ENCODE measurements around the gene ADIG.

The ADIG gene

DNA sequence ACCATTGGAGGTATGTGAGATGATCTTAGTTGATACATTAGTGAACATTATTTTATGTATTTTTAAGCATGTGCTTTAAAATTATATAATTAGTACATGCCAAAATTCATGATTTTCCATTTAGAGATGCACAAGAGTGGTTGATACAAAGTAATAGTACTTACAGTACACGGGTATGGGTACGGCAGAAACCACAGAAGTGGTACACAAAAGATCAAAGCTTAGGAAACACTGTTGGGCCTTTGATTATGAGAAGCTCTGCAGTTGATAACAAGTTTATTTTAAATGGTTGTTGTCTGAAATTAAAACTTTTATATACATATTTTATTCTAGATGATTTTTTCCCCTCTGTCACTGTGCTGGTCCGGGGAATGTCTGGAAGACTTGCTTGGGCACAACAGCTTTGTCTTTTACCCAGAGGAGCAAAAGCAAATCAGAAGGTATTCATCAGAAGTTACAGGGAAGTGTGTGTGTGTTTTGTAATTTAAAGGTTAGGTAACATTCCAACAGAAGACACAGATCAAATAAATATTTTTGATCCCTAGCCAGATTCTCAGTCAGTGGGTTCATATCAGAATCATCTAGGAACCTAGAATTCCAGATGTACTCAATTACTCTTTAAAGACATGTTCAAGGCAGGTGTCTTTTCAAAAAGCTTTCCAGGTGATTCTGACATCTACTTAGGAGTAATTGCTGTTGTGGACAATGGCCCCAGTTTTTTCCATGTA, 32.5 kb upstream of the ADIG start:
- no peak overlapping the region for H3K27ac ChIP-seq
- no peak overlapping the region for H3K9ac ChIP-seq
- H3K9me3 ChIP-seq (replicated peaks in 1 of 11), result no peaks in the 10 kb centered on the region
- H3K36me3 ChIP-seq, result peaks cover 94 to 100% (median 98%) of the 10 kb centered on the region in 11 experiments
- no peak overlapping the region for H3K4me3 ChIP-seq
- no peaks in the 10 kb centered on the region for H3K27me3 ChIP-seq
- no peaks in the 10 kb centered on the region for H3K4me1 ChIP-seq
- TF ChIP-seq Cebpa-rat (IDR thresholded peaks at IDR 0.05), result no peak
- no peak overlapping the region for H3K4me2 ChIP-seq
- peaks cover 0 to 3% (median 0%) of the 10 kb centered on the region in 11 experiments; a peak in 1 of 22 replicates for H4K20me1 ChIP-seq

DNA sequence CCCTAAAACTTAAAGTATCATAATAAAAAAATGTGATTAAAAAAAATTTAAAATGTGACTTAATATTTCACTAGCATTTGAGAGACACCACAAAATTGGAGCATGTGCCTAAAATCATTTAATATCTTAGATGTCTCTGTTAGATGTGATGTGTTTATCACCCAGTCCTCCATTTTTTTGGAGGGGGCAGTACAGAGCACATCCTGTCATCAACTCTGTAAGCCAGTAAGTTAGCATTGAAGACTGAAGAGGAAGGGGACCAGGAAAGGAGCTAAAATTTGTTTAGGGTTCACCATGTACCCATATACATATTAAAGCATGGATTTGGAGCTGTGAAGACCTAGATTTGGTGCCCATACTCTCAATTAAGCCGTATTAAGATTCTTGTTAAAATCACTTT, 30.7 kb upstream of the ADIG start:
- Histone ChIP-seq H3K27me3 (no peaks in the 10 kb centered on the region), H3K9ac (no peak overlapping the region), H3K4me3 (no peak overlapping the region), H4K20me1 (0 out of 22 replicates have a peak, but pooled peaks cover 0 to 7% (median 0%) of the 10 kb centered on the region in 11 experiments), H3K36me3 (peaks cover 94 to 100% (median 100%) of the 10 kb centered on the region in 11 experiments), H3K9me3 (replicated peaks in 1 of 11) (0 out of 22 replicates have a peak, but pooled peaks cover 0 to 4% (median 0%) of the 10 kb centered on the region in 11 experiments), H3K27ac (no peak overlapping the region), H3K4me1 (no peaks in the 10 kb centered on the region), H3K4me2 (no peak overlapping the region)
- TF ChIP-seq Cebpa-rat (IDR thresholded peaks at IDR 0.05), result no peak

DNA sequence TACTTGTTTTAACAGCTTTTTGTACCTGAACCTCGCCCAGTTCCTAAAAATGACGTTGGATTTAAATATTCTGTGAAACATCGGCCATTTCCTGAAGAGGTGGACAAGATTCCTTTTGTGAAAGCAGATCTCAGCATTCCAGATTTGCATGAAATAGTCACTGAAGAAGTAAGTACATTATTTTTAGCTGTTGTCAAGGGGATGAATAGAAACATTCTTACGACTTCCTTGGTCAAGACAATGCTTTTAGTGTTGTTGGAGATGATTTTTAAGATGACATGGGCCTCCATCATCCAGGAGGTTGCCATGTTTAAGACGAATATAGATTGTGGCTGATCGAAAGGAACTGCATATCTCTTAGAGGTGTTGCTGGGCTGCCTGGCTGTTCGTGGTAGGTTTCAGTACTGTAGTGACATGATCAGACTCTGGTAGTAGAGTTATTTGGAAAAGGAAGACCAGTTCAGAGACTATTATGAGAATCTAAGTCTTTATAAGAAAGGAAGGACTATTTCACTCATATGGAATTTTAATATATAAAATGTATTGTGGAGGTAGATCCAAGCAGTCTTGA, 29.9 kb upstream of the ADIG start:
- no peak for TF ChIP-seq Cebpa-rat (IDR thresholded peaks at IDR 0.05)
- Histone ChIP-seq H3K9ac (no peak overlapping the region), H3K4me2 (no peak overlapping the region), H4K20me1 (0 out of 22 replicates have a peak, but pooled peaks cover 0 to 7% (median 0%) of the 10 kb centered on the region in 11 experiments), H3K4me3 (no peak overlapping the region), H3K4me1 (no peaks in the 10 kb centered on the region), H3K27ac (no peak overlapping the region), H3K27me3 (no peaks in the 10 kb centered on the region), H3K9me3 (replicated peaks in 1 of 11) (0 out of 22 replicates have a peak, but pooled peaks cover 0 to 4% (median 0%) of the 10 kb centered on the region in 11 experiments), H3K36me3 (peaks cover 88 to 100% (median 99%) of the 10 kb centered on the region in 11 experiments)

DNA sequence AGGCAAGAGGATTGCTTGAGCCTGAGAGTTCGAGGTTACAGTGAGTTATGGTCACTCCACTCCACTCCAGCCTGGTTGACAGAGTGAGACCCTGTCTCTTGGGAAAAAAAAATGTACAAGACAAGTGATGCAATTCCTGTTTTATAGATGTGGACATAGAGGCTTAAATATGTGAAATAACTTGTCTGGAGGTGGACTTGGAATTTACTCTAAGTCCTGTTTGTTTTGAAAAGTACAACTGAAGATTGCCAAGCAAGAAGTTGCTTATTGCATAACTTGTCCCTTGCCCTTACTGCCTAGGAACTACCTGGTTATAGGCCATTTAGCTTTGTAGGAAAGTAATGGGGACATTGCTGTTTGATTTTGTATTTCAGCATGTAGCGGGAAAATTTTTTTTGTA, 26.0 kb upstream of the ADIG start:
- no peaks in the 10 kb centered on the region for H3K4me1 ChIP-seq
- no peak for TF ChIP-seq Cebpa-rat (IDR thresholded peaks at IDR 0.05)
- peaks cover 90 to 100% (median 99%) of the 10 kb centered on the region in 11 experiments for H3K36me3 ChIP-seq
- H3K4me2 ChIP-seq, result no peak overlapping the region
- H3K9me3 ChIP-seq (replicated peaks in 1 of 11), result 0 out of 22 replicates have a peak, but pooled peaks cover 0 to 4% (median 0%) of the 10 kb centered on the region in 11 experiments
- H3K9ac ChIP-seq, result no peak overlapping the region
- no peak overlapping the region for H3K4me3 ChIP-seq
- 0 out of 22 replicates have a peak, but pooled peaks cover 0 to 15% (median 0%) of the 10 kb centered on the region in 11 experiments for H4K20me1 ChIP-seq
- H3K27me3 ChIP-seq, result no peaks in the 10 kb centered on the region
- no peak overlapping the region for H3K27ac ChIP-seq

DNA sequence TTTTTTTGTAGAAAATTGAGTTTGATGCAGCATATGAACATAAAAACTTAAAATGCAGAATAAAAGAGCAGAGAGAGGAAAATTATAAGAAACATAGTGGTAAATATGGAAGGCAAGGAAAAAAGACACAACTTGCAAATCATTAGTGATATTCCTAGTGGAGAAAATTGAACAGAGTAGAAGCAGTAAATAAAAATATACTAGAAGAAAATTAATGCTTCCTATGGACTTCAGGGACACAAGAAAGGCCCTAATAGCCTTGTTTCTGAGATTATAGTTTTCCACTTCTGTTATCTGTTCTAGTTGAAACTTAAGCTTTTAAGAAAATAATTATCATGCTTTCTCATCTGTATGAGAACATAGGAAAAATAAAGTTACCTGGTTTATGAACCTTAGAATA, 25.6 kb upstream of the ADIG start:
- H3K4me3 ChIP-seq, result no peak overlapping the region
- H3K4me1 ChIP-seq, result no peaks in the 10 kb centered on the region
- 0 out of 22 replicates have a peak, but pooled peaks cover 0 to 4% (median 0%) of the 10 kb centered on the region in 11 experiments for H3K9me3 ChIP-seq (replicated peaks in 1 of 11)
- H3K9ac ChIP-seq, result no peak overlapping the region
- H3K27me3 ChIP-seq, result no peaks in the 10 kb centered on the region
- H3K36me3 ChIP-seq, result peaks cover 90 to 100% (median 99%) of the 10 kb centered on the region in 11 experiments
- no peak for TF ChIP-seq Cebpa-rat (IDR thresholded peaks at IDR 0.05)
- H3K27ac ChIP-seq, result no peak overlapping the region
- 0 out of 22 replicates have a peak, but pooled peaks cover 0 to 15% (median 0%) of the 10 kb centered on the region in 11 experiments for H4K20me1 ChIP-seq
- H3K4me2 ChIP-seq, result no peak overlapping the region

DNA sequence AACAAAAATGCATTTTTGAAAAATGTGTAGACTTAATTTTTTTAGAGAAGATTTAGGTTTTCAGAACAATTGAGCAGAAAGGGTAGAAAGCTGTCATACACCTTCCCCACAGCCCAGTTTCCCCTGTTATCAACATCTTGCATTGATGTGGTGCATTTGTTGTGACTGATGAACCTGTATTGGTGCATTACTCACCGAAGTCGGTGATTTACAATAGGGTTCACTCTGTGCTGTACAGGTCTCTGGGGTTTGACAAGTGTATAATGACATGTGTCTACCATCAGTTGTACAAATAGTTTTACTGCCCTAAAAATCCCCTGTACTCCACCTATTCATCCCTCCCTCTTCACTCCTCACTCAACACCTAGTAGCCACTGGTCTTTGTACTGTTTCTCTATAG, 23.8 kb upstream of the ADIG start:
- Histone ChIP-seq H3K36me3 (peaks cover 89 to 100% (median 97%) of the 10 kb centered on the region in 11 experiments), H3K4me1 (no peaks in the 10 kb centered on the region), H4K20me1 (0 out of 22 replicates have a peak, but pooled peaks cover 0 to 15% (median 0%) of the 10 kb centered on the region in 11 experiments), H3K9me3 (replicated peaks in 1 of 11) (0 out of 22 replicates have a peak, but pooled peaks cover 0 to 4% (median 0%) of the 10 kb centered on the region in 11 experiments), H3K4me2 (no peak overlapping the region), H3K9ac (no peak overlapping the region), H3K27me3 (no peaks in the 10 kb centered on the region), H3K4me3 (no peak overlapping the region), H3K27ac (no peak overlapping the region)
- TF ChIP-seq Cebpa-rat (IDR thresholded peaks at IDR 0.05), result no peak

DNA sequence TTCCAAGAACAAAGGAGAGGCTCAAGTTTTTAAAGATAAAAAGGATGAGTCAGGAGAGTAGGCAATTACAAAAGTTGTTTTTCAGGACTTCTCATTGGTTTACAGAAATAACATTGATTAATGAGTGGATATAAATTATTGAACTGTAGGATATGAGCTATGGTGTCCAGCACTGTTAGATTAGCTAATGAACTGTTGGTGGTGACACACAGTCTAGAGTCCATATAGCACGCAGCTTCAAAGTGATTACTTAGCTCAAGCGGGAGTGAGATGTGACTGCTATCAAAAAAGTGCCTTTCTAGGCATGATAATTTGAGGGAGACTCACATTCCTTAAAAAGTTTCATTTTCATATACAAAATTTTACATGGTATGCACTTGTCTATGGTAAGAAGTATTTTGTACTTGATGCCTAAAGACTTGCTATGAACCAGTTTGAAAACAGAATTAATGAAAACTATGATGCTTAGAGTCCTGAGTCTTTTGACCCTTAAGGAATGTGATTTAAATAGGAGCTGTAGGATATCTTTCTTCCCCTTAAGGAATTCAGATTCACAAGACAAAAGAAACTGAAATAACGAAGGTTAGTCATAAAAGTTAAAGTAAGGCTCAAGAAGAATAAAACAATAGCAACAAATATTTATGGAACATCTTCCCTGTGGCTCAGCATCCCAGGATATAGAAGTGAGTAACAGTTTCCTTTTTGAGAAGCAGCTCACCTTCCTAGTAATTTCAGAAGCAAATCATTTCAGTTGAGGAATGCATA, 22.2 kb upstream of the ADIG start:
- H3K4me3 ChIP-seq, result no peak overlapping the region
- no peak for TF ChIP-seq Cebpa-rat (IDR thresholded peaks at IDR 0.05)
- peaks cover 0 to 15% (median 0%) of the 10 kb centered on the region in 11 experiments; a peak in 1 of 22 replicates for H4K20me1 ChIP-seq
- 0 out of 22 replicates have a peak, but pooled peaks cover 0 to 4% (median 0%) of the 10 kb centered on the region in 11 experiments for H3K9me3 ChIP-seq (replicated peaks in 1 of 11)
- peaks cover 89 to 100% (median 97%) of the 10 kb centered on the region in 11 experiments for H3K36me3 ChIP-seq
- no peak overlapping the region for H3K4me2 ChIP-seq
- H3K27me3 ChIP-seq, result no peaks in the 10 kb centered on the region
- no peak overlapping the region for H3K9ac ChIP-seq
- H3K27ac ChIP-seq, result no peak overlapping the region
- H3K4me1 ChIP-seq, result no peaks in the 10 kb centered on the region

DNA sequence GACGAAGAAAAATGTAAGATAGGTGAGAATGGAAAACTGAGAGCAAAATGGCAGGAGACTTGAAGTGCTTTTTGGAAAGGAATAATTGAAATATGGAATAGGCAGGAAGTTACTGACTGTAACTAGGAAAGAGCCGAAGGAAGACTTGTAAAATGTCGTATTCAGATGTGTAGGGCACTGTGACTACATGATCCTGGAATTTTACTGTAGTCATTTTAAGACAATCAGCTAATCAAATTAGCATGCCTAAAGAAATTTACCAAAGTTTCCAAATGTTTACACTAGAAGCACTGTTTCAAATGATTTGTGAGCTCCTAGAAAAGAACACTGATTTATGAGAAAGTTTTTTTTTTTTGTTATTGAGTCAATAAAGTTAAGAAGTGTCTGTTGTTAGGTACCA, 21.2 kb upstream of the ADIG start:
- H4K20me1 ChIP-seq, result peaks cover 0 to 11% (median 0%) of the 10 kb centered on the region in 11 experiments; a peak in 1 of 22 replicates
- no peak overlapping the region for H3K27ac ChIP-seq
- peaks cover 89 to 100% (median 96%) of the 10 kb centered on the region in 11 experiments for H3K36me3 ChIP-seq
- H3K4me2 ChIP-seq, result no peak overlapping the region
- no peaks in the 10 kb centered on the region for H3K4me1 ChIP-seq
- H3K9me3 ChIP-seq (replicated peaks in 1 of 11), result 0 out of 22 replicates have a peak, but pooled peaks cover 0 to 3% (median 0%) of the 10 kb centered on the region in 11 experiments
- TF ChIP-seq Cebpa-rat (IDR thresholded peaks at IDR 0.05), result no peak
- H3K9ac ChIP-seq, result no peak overlapping the region
- H3K27me3 ChIP-seq, result no peaks in the 10 kb centered on the region
- no peak overlapping the region for H3K4me3 ChIP-seq
